Mucosa of stomach (tissue), 1 donor: ENCODE results near the gene GMDS.

Source experiments
- H3K27me3 ChIP-seq: one replicate; pipeline ENCODE4 v1.7.0; 2013; ENCODE audit warnings: mild to moderate bottlenecking, low read length; ENCODE audit not compliant: control insufficient read depth, insufficient read depth
- H3K36me3 ChIP-seq: one replicate; pipeline ENCODE4 v1.7.0; 2013; ENCODE audit warnings: low read length; ENCODE audit not compliant: control insufficient read depth, insufficient read depth
- H3K4me1 ChIP-seq: one replicate; pipeline ENCODE4 v1.7.0; 2013; ENCODE audit warnings: mild to moderate bottlenecking, low read length; ENCODE audit not compliant: control insufficient read depth, insufficient read depth
- H3K4me3 ChIP-seq: one replicate; pipeline ENCODE4 v1.7.0; 2013; ENCODE audit warnings: low read length
- H3K9ac ChIP-seq: one replicate; pipeline ENCODE4 v1.7.0; 2013; ENCODE audit warnings: mild to moderate bottlenecking, low read length, moderate library complexity
- H3K9me3 ChIP-seq: one replicate; pipeline ENCODE4 v1.7.0; 2013; ENCODE audit warnings: mild to moderate bottlenecking, low read length, moderate library complexity; ENCODE audit not compliant: control insufficient read depth
- donor health status: Pancreatic carcinoma.

The GMDS gene

DNA sequence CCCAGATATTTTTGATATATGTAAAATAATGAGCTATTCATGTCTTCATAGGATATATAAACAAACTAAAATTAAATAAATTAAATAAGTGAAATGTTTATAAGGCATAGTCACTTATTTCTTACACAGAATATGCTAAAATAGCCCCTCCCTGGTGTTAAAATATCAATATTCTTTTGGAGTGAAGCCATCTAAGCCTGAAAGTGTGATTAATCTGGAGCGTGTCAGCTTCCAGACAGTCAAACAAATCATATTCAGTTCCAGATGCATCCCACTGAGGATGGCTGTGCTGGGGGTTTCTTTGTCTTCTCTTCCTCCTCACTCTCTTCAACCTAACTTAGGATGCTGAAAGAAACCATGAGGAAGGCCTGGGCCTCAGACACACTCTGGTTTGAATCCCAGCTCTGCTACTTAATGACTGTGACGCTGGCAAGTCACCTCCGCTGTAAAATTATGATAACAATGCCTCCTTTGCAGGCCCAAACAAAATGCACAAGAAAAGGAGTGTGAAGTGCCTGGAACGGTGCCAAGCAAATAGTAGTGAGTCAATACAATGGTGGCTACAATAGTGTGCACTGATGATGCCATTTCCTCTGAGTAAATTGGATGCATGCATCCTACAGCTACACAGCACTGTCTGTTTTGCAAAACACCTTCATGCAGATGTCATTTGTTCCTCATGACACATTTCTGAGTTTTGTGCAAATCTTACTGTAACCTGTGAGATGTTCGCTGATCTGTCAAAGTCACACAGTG lies 474.3 kb downstream of the GMDS start:
- H3K9me3 ChIP-seq = no peaks in the 10 kb centered on the region
- H3K4me1 ChIP-seq = peaks cover 21% of the 10 kb centered on the region
- no peak overlapping the region for H3K9ac ChIP-seq

DNA sequence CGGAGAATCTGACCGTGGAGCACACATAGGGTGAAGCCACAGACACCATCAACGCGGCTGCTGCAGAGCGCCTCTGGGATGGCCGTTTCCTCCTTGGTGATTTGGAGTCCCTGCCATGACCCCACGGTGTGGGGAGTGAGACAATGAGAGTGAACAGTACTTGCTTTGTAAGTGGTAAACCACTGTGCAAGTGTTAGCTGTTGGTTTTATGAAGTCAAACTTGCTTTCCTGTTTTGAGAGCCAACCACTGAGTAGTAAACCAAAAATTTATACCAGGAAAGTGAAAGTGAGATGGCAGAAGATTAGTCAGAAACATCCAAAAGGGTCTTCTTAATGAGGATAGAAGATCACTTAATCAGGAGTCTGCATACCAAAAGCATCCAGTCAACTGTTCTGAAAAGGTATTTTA lies 475.0 kb downstream of the GMDS start:
- Histone ChIP-seq H3K9ac (no peak overlapping the region), H3K4me1 (peaks cover 28% of the 10 kb centered on the region), H3K9me3 (no peaks in the 10 kb centered on the region), H3K36me3 (no peaks in the 10 kb centered on the region), H3K4me3 (no peak overlapping the region), H3K27me3 (no peaks in the 10 kb centered on the region)

More for the DNA sequence above, 474.3 kb downstream of the GMDS start:
- H3K4me3 ChIP-seq = no peak overlapping the region
- no peaks in the 10 kb centered on the region for H3K27me3 ChIP-seq
- H3K36me3 ChIP-seq = no peaks in the 10 kb centered on the region

DNA sequence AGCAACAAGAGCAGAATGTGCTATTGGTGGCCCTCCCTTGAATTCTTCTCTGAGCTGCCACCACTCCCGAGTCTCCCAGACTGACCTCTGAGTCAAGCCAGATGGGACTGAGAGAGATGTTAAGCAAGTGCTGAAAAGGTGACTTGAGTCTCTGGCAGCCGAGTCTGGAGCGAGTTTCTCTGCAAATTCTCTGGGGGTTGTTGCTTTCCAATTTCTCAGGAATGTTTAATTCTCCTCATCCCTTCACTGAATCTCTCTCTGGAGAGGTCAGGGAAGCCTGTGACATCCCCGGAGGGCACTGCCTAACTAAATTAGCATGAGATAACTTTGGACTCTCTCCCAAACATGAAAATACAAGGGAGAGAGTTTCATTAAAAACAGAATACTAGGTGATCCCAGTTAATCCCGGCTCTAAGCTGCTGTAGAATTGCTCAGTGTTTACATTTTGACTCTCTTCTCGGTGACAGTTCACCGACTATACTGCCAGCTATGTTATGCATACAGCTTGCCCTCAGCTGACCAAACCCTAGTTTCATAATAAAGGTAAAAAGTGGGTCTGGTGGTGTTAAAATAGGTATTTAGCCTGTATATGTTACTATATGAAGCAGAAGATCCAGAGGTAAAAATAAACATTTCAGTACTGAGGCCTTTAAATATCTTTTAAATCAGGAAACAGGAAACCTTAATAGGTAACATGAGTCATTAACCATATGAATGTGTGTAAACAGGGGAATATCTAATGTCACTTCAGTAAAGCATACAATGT lies 477.7 kb downstream of the GMDS start:
- H3K9ac ChIP-seq = no peak overlapping the region
- peaks cover 33% of the 10 kb centered on the region for H3K4me1 ChIP-seq

DNA sequence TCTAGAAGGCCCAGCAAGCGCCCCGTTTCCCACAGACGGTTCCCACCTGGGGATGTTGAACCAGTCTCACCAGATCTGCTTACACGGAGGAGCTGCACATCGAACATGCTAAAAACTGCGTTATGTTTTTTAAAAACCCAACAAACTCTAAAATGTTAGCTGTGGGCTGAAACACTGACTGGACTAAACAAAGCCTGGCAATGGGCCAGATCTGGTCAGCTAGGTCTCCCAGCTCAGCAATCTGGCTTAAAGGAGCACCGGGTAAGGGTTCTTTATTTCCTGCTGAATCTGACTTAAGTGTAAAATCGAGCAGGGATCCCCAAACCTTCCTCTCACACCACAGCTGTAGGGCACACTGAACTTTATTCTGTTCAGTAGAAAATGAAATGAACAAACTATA lies 478.8 kb downstream of the GMDS start:
- no peaks in the 10 kb centered on the region for H3K27me3 ChIP-seq
- no peak overlapping the region for H3K9ac ChIP-seq
- peaks cover 33% of the 10 kb centered on the region for H3K4me1 ChIP-seq
- H3K4me3 ChIP-seq = no peak overlapping the region
- H3K36me3 ChIP-seq = no peaks in the 10 kb centered on the region
- H3K9me3 ChIP-seq = no peaks in the 10 kb centered on the region

More for the DNA sequence above, 477.7 kb downstream of the GMDS start:
- no peak overlapping the region for H3K4me3 ChIP-seq
- no peaks in the 10 kb centered on the region for H3K36me3 ChIP-seq
- H3K9me3 ChIP-seq = no peaks in the 10 kb centered on the region
- H3K27me3 ChIP-seq = no peaks in the 10 kb centered on the region

DNA sequence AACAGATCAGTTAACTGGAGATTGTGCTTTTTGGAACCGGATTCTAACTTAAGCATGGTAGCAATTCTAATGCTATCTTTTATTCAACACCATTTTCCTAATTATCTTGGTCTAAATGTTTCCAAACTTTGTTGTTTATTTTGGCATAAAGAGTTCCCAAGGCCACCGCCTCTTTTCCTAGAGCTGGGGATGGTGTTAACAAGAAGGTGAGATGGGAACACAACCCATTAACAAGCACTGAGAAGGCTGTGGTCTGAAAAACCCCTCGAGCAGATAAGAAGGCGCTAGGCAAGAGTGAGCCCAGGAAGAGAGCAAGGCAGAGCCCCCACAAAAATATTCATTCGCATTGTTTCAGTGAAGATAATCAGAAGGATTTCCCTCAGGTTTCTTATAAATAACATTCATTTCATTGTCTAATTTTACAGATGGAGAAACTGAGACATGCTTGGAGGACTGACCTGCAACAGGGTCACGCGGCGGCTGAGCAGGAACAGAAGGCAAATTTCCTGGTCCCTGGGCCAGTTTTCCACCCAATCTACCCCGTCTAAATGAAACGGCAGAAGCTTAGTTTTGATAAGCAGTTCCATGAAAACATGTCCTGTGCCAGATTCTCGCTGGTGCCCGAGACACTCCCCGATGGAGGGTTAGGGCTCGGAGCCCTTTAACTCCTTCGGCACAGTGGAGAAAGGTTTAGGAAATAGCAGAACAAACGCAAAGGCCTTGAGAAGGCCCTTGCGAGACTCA lies 480.1 kb downstream of the GMDS start:
- peaks cover 26% of the 10 kb centered on the region for H3K4me1 ChIP-seq
- no peaks in the 10 kb centered on the region for H3K9me3 ChIP-seq
- H3K4me3 ChIP-seq = no peak overlapping the region
- H3K36me3 ChIP-seq = no peaks in the 10 kb centered on the region
- H3K27me3 ChIP-seq = no peaks in the 10 kb centered on the region
- no peak overlapping the region for H3K9ac ChIP-seq

DNA sequence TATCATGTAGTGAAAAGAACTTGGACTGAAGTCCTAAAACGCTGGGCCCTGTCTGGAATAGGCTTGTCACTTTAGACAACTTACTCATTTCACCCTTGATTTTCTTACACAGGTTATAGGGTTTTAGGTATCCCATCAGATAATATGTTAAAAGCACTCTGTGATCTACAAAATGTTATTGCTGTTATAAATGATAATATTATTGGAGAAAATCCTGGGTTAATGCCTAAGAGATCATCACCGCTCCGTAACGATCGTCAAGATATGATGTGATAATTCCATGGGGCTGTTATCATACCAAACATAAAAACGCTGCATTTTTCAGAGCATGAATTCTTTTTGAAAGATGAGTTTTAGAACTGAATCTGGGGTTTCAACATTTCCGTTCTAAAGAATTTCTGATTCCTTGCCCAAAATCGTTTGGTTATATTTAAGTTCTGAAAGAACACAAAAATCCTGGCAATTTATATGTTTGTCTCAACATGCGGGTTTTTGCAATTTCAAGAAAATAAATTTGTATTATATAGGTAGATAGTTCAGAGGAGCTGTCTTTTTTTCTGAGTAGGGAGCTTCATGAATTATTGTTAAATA lies 480.9 kb downstream of the GMDS start:
- no peak overlapping the region for H3K9ac ChIP-seq
- H3K4me3 ChIP-seq = no peak overlapping the region
- peaks cover 26% of the 10 kb centered on the region for H3K4me1 ChIP-seq

DNA sequence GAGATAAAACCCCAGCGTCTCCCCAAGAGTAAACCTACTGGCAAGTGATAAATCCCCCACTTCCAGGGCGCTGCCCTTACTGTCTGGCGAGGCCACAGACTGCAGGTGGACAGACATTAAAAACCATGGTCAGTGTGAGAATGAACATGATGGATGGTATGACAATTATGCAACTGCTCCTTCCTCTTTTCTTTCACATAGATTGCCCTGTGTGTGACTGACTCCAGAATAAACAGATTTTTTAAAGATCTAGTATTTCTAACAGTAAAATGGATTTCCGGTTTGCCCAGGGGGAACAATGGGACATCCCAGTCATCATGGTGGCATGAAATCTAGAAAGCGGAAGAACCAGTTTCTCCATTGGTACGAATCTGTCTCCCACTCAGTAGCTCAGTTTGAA lies 482.0 kb downstream of the GMDS start:
- Histone ChIP-seq H3K9me3 (no peaks in the 10 kb centered on the region), H3K4me3 (no peak overlapping the region), H3K36me3 (no peaks in the 10 kb centered on the region), H3K4me1 (peaks cover 26% of the 10 kb centered on the region), H3K9ac (no peak overlapping the region), H3K27me3 (no peaks in the 10 kb centered on the region)

More for the DNA sequence above, 480.9 kb downstream of the GMDS start:
- no peaks in the 10 kb centered on the region for H3K27me3 ChIP-seq
- H3K36me3 ChIP-seq = no peaks in the 10 kb centered on the region
- no peaks in the 10 kb centered on the region for H3K9me3 ChIP-seq

DNA sequence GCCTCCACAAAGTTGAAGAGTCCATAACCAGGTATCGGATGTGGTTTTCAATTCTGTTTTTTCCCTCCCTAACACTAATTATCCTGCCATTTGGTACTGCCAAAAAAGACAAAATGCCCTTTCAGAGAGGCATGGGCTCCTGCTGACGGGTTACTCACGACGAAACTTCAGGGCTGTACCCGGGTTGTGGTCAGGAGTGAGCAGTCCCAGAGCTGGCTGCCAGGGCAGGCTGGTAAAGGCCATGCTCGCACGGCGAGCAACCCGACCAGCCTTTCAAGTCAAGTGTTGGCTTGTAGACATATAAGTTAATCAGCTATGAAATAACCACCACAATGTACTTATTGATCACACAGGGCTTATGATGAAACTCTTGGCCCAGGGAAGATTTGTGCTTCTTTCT lies 483.2 kb downstream of the GMDS start:
- H3K4me3 ChIP-seq = no peak overlapping the region
- H3K36me3 ChIP-seq = no peaks in the 10 kb centered on the region
- H3K4me1 ChIP-seq = peaks cover 19% of the 10 kb centered on the region
- no peaks in the 10 kb centered on the region for H3K9me3 ChIP-seq
- H3K27me3 ChIP-seq = no peaks in the 10 kb centered on the region
- no peak overlapping the region for H3K9ac ChIP-seq

DNA sequence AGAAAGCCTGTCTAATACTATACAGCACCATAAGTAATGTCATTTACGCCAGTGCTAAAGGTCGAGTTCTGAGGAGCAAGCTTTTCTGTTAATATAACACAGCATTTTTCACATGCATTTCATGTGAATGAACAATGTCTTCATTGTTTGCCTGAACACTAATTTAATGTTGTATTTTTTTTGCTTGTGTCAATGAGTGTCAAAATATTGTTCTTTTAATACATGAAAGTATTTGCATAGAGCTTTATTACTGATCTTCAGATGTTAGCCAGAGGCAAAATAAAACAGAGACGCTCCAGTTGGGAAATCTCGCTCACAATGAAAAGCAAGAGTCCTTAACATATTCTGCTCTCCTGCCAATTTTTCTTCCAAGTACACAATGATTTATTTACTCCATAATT lies 483.9 kb downstream of the GMDS start:
- no peak overlapping the region for H3K9ac ChIP-seq
- peaks cover 13% of the 10 kb centered on the region for H3K4me1 ChIP-seq
- H3K4me3 ChIP-seq = no peak overlapping the region
- no peaks in the 10 kb centered on the region for H3K36me3 ChIP-seq
- H3K9me3 ChIP-seq = no peaks in the 10 kb centered on the region
- H3K27me3 ChIP-seq = no peaks in the 10 kb centered on the region

DNA sequence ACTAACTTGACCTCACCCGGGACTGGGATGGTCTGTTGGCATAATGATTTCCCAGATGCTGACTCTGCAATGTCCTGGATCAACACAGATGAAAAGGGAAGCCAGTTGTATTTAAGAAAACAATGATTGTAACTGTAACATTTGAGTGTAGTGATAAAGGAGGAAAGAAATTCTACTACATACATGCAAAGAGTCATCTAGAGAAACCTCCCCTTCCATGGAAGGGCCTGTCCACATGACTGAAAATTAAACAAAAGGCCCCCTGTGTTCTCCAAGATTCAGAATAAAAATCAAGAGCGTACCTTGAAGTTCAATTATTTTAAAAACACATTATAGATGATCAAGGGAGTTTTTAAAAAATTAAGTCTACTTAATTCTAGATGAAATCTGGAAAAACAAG lies 484.5 kb downstream of the GMDS start:
- no peak overlapping the region for H3K9ac ChIP-seq
- no peaks in the 10 kb centered on the region for H3K36me3 ChIP-seq
- H3K9me3 ChIP-seq = no peaks in the 10 kb centered on the region
- peaks cover 9% of the 10 kb centered on the region for H3K4me1 ChIP-seq
- no peaks in the 10 kb centered on the region for H3K27me3 ChIP-seq
- no peak overlapping the region for H3K4me3 ChIP-seq

DNA sequence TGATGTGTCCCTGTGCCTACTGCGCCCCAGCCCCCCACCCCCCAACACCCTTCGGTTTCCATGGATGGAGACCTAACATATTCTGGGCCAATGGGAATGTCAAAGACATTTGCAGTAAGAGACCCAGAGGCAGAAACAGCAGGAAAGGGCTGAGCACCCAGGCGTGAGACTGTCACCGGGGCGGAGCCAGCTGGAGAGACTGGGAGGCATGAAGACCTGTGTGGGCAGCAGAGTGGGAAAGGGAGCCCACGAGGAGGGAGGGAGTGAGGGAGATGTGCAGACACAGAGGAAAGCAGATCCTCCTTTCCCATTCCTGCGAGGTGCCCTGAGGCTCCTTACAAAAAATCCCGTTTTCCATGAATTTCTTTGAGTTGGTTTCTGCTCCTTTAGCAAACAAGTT lies 485.5 kb downstream of the GMDS start:
- no peaks in the 10 kb centered on the region for H3K4me1 ChIP-seq
- H3K36me3 ChIP-seq = no peaks in the 10 kb centered on the region
- no peak overlapping the region for H3K4me3 ChIP-seq
- H3K9ac ChIP-seq = no peak overlapping the region
- H3K27me3 ChIP-seq = no peaks in the 10 kb centered on the region
- no peaks in the 10 kb centered on the region for H3K9me3 ChIP-seq
